Right lobe of liver (tissue), 4 donors: Measurements from ENCODE around the gene FOSL2.

Source experiments
- POLR2A ChIP-seq: fragments of 450-650 bp; IDR thresholded peaks from one replicate; pipeline ENCODE4 v1.6.1; 2017; ENCODE audit warnings: antibody characterized with exemption, mild to moderate bottlenecking
- TF ChIP-seq, protein P1 (sequence below), 4 donors: fragments of 200-600 bp in 3 of 4; fragments of 450-650 bp in 1 of 4; IDR thresholded peaks; one replicate each; pipeline versions ENCODE4 v1.5.1 to v1.8.0; 2016 to 2022; ENCODE audit warnings: antibody characterized with exemption in 4 of 4, mild to moderate bottlenecking in 2 of 4
- donor health status: DM: no; HTN: no; CAD: no.
- donor health status: DM: no; HTN: no; CAD: no.
- donor health status: DM: no; HTN: yes; CAD: no.

DNA sequence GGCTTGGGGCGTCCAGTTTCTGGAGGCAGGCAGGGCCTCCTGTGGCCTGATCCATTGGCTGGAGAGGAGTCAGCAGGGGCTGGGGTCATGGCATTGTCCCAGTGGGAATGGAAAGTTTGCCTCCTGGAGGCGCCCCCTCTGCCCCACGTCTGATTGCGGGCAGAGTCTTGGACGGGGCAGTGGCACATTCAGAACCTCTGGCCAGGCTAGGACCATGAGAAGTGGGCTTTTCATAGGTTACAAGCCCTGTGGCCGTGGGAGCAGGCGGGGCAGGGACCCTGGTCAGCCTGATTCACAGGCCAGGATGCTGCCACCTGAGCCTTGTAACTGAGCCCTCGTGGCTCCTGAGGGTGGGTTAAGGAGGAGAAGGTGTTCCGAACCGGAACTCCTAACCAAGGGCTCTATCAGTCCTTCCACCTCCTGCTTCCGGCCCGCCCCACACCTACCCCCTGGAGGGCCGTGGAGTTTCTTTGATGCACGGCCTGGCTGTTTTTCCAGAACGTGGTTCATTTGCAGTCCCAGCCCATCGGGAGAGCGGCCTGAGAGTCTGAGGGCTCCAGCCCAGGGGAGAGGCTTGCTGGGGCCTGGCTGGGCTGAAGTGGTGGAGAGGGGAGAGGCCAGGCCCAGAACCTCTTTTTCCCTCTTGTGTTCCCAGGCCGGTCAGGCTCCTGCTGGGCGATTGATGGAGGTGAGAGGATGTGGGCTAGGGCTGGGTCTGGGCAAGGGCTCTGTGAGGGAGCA is 59.3 kb downstream of the FOSL2 start:
- TF ChIP-seq, protein P1, sequence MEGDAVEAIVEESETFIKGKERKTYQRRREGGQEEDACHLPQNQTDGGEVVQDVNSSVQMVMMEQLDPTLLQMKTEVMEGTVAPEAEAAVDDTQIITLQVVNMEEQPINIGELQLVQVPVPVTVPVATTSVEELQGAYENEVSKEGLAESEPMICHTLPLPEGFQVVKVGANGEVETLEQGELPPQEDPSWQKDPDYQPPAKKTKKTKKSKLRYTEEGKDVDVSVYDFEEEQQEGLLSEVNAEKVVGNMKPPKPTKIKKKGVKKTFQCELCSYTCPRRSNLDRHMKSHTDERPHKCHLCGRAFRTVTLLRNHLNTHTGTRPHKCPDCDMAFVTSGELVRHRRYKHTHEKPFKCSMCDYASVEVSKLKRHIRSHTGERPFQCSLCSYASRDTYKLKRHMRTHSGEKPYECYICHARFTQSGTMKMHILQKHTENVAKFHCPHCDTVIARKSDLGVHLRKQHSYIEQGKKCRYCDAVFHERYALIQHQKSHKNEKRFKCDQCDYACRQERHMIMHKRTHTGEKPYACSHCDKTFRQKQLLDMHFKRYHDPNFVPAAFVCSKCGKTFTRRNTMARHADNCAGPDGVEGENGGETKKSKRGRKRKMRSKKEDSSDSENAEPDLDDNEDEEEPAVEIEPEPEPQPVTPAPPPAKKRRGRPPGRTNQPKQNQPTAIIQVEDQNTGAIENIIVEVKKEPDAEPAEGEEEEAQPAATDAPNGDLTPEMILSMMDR (IDR thresholded peaks at IDR 0.05): no peak
- TF ChIP-seq POLR2A: no peak
